Activated naive CD8-positive, alpha-beta T cell treated with anti-CD3 and anti-CD28 coated beads, Interleukin-2, amount 10 ng/mL, durations not matched to agents 7 days and 5 days (primary cell): ENCODE data around the gene ZNF593OS. TPM values are rescaled to one million over a fixed set of nuclear protein-coding genes. Genes with fewer than 3 reads are reported as not detected.

Experiments used
- ATAC-seq: fragments of 150-1000 bp; cut with Tn5 transposase; one replicate; pipeline ENCODE4 v1.10.0; 2021; ENCODE audit warnings: low read depth, moderate library complexity
- POLR2A ChIA-PET: fragments of 350-600 bp; sonication (Branson Sonifier 250); formaldehyde crosslinking; loops from one replicate; lab custom pipeline; 2021; ENCODE audit warnings: antibody characterized with exemption; lab: Charles Lee
- DNase-seq: peaks from one replicate; pipeline ENCODE4 v3.0.0; 2021
- H3K27ac Mint-ChIP-seq: one replicate; pipeline ENCODE4 v1.8.0; 2022; ENCODE audit warnings: mild to moderate bottlenecking, mixed read lengths
- H3K27me3 Mint-ChIP-seq: one replicate; pipeline ENCODE4 v1.8.0; 2022; ENCODE audit warnings: mild to moderate bottlenecking, moderate library complexity, mixed read lengths
- H3K36me3 Mint-ChIP-seq: one replicate; pipeline ENCODE4 v1.8.0; 2021; ENCODE audit warnings: mild to moderate bottlenecking, mixed read lengths
- H3K4me1 Mint-ChIP-seq: one replicate; pipeline ENCODE4 v1.8.0; 2021; ENCODE audit warnings: mixed read lengths
- H3K4me3 Mint-ChIP-seq: one replicate; pipeline ENCODE4 v1.8.0; 2022; ENCODE audit warnings: mild to moderate bottlenecking, moderate library complexity, mixed read lengths
- H3K9me3 Mint-ChIP-seq: one replicate; pipeline ENCODE4 v1.8.0; 2021; ENCODE audit warnings: mixed read lengths
- total RNA-seq, 2 experiments: library from RNA; stranded (reverse); gene quantifications; one replicate each; pipeline ENCODE4 v1.2.3, GENCODE V29; 2021

The ZNF593OS gene
- total RNA-seq, 2 experiments from 2014 or later = not detected

- peak overlapping the region; percentile 25 for H3K4me3 Mint-ChIP-seq
- ATAC-seq = no peak
- POLR2A ChIA-PET = no interaction called here
- H3K27me3 Mint-ChIP-seq = peaks cover 58% of the 10 kb centered on the region
- H3K9me3 Mint-ChIP-seq = no peaks in the 10 kb centered on the region
- no peak overlapping the region for H3K27ac Mint-ChIP-seq
- H3K36me3 Mint-ChIP-seq = no peaks in the 10 kb centered on the region
- H3K4me1 Mint-ChIP-seq = peaks cover 14% of the 10 kb centered on the region
- no peak for DNase-seq
Measured at GRCh38 chr1:26160527-26161414, 10.9 kb downstream of the ZNF593OS start.

DNA sequence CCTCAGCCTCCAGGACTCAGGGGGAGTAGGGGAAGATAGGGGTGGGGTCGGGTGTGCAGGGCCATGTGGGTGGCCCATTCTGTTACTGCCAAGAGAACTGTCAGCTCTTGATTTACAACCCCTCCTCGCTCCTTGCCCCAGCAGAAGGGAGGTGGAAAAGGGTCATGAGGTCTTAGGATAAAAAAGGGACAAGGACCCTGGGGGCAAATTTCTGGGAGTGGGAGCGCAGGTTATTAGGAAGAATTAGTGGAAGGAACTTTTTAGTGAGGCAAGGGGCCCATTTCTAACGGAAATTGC lies 11.9 kb downstream of the ZNF593OS start:
- Mint-ChIP-seq H3K4me1 (peaks cover 11% of the 10 kb centered on the region), H3K27ac (no peak overlapping the region), H3K27me3 (peaks cover 57% of the 10 kb centered on the region), H3K36me3 (no peaks in the 10 kb centered on the region), H3K9me3 (no peaks in the 10 kb centered on the region), H3K4me3 (no peak overlapping the region)
- no peak for ATAC-seq
- no peak for DNase-seq
- POLR2A ChIA-PET = interaction anchor here (0.6 kb wide), 1 partner anchor 39 kb away, joined by 4 read pairs; no protein-coding TSS in a partner anchor

DNA sequence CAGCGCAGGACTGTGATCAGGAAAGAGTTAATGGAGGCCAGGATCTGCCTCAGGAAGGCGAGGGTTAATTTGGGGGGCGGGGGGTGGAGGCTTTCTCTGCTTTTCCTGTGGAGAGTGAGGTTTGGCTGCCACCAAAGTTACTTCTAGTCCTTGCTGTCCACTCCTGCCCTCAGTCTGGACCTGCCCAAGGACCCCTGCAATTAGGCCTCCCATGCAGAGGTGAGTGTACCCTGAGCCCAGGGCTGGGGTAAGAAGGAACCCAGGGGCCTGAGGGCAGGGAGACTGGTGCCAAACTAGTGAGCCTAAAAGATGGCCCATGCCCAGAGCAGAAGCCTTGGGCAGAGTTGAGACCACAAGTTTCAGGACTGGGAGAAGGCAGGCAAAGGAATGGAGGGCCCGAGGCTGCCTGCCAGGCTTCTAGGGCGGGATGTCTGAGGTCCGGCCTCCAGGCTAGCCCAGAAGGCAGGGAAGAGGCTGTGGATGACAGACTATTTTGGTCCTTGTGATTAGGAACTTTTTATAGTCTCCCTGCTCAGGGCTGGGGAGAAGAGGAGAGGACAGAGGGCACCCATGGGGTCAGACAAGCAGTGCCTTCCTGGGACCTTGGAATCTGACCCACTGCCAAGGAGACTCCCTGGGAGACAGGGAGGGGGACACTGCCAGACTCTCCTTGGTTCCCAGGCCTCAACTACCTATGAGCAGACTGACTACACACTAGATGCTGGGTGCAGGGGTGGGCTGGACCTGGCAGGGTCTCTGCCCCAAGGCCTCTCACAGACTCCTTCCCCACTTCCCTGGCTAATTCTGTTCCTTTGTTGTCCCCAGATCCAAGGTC lies 12.5 kb downstream of the ZNF593OS start, which contains the start of gene FAM110D:
Gene FAM110D (plus strand): TSS at position 172 of the 835 bp plus-strand sequence. CDS start 2,213 bp downstream, outside the sequence.
- Mint-ChIP-seq H3K27ac (no peak within 1 kb of the TSS), H3K36me3 (no peaks in the 10 kb centered on the region), H3K4me1 (peaks cover 11% of the 10 kb centered on the region), H3K9me3 (no peaks in the 10 kb centered on the region), H3K4me3 (no peak within 1 kb of the TSS), H3K27me3 (peaks cover 56% of the 10 kb centered on the region)
- ATAC-seq = no peak
- no peak for DNase-seq
- POLR2A ChIA-PET = interaction anchor here (0.6 kb wide), 1 partner anchor 38 kb away, joined by 4 read pairs; no protein-coding TSS in a partner anchor

DNA sequence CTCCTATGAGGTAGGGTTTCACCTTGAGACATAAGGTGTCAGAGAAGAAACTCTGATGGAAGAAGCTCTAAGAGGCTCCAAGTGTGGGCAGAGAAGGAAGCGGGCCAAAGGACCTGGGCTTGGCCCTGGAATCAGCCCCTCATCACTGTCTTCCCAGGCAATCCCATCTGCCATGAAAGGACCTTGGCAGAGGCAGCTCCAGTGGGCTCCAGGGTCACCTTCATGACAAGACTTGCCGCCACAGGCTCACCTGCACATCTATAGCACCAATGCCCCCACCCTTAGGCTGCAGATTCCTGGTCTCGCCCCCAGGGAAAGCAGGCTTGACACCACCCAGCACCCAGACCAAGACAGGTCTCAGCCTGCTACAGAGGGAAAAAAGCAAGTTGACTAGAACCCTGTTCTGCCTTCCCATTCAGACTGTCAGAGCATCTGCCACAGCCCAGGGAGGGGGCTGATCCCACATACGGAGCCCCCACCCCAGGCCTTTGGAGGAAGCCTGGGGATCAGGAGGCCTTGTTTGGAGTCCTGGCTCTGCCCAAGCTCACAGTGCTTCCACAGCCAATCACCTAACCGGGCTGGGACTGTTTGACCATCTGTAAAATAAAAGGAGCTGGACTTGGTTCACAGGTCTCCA lies 13.2 kb downstream of the ZNF593OS start:
- DNase-seq = no peak
- Mint-ChIP-seq H3K27me3 (peaks cover 55% of the 10 kb centered on the region), H3K9me3 (no peaks in the 10 kb centered on the region), H3K36me3 (no peaks in the 10 kb centered on the region), H3K4me3 (no peak overlapping the region), H3K27ac (no peak overlapping the region), H3K4me1 (peaks cover 9% of the 10 kb centered on the region)
- POLR2A ChIA-PET = no interaction called here
- no peak for ATAC-seq

GRCh38 chr1:26156285-26157038 lies 15.2 kb downstream of the ZNF593OS start:
- peaks cover 53% of the 10 kb centered on the region for H3K27me3 Mint-ChIP-seq
- no peak overlapping the region for H3K27ac Mint-ChIP-seq
- H3K4me3 Mint-ChIP-seq = no peak overlapping the region
- peak; percentile 30 for ATAC-seq
- H3K36me3 Mint-ChIP-seq = no peaks in the 10 kb centered on the region
- no peaks in the 10 kb centered on the region for H3K9me3 Mint-ChIP-seq
- POLR2A ChIA-PET = no interaction called here
- no peak for DNase-seq
- peaks cover 6% of the 10 kb centered on the region for H3K4me1 Mint-ChIP-seq

- Mint-ChIP-seq H3K27me3 (peaks cover 51% of the 10 kb centered on the region), H3K4me1 (peaks cover 6% of the 10 kb centered on the region), H3K27ac (no peak overlapping the region), H3K36me3 (no peaks in the 10 kb centered on the region), H3K9me3 (no peaks in the 10 kb centered on the region), H3K4me3 (no peak overlapping the region)
- ATAC-seq = no peak
- no peak for DNase-seq
- POLR2A ChIA-PET = interaction anchor here (0.6 kb wide), 1 partner anchor 93 kb away, joined by 3 read pairs; no protein-coding TSS in a partner anchor
Measured at GRCh38 chr1:26155370-26156284, 16.0 kb downstream of the ZNF593OS start.

DNA sequence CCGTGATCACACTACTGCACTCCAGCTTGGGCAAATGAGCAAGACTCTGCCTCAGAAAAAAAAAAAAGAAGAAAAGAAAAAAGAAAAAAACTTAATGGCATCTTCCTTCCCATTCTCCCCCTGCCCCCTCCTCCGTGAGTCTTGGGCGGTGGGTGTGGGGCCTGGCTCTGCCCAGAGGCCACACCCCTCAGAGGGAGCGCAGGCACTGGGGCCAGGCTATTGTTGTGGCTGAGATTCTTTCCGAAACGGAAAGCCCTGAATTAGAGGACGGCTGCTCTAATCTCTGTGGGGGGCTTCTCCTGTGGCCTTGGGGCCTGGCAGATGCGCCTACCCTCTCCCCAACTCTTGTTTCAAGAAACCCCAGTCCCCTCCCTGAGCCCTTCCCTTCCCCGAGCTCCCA lies 16.9 kb downstream of the ZNF593OS start:
- ATAC-seq (no peak), DNase-seq (no peak)
- Mint-ChIP-seq H3K36me3 (no peaks in the 10 kb centered on the region), H3K4me3 (no peak overlapping the region), H3K4me1 (peaks cover 6% of the 10 kb centered on the region), H3K9me3 (no peaks in the 10 kb centered on the region), H3K27ac (no peak overlapping the region), H3K27me3 (peaks cover 51% of the 10 kb centered on the region)
- POLR2A ChIA-PET = no interaction called here

GRCh38 chr1:26153966-26154532 lies 17.6 kb downstream of the ZNF593OS start:
- ATAC-seq = no peak
- H3K36me3 Mint-ChIP-seq = no peaks in the 10 kb centered on the region
- POLR2A ChIA-PET = no interaction called here
- H3K4me3 Mint-ChIP-seq = no peak overlapping the region
- peaks cover 48% of the 10 kb centered on the region for H3K27me3 Mint-ChIP-seq
- DNase-seq = no peak
- peaks cover 6% of the 10 kb centered on the region for H3K4me1 Mint-ChIP-seq
- H3K9me3 Mint-ChIP-seq = no peaks in the 10 kb centered on the region
- no peak overlapping the region for H3K27ac Mint-ChIP-seq

DNA sequence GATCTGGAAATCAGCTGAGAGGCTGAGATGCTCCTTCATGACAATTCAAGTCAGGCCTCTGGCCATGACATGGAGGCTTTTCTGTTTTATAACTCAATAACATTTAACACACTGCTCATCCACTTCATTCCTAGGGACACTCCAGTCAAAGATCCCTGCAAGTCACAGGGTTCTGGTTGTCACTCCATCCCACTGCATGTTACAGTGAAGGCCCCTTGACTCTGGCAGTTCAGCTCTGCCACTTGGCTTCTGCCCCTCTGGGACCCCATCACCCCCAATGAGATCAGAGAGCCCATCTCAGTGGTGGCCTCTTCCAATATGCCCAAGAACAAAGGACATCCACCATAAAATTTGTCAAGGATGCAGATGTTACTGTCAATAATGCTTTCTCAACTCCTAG lies 22.7 kb downstream of the ZNF593OS start:
- Mint-ChIP-seq H3K36me3 (no peaks in the 10 kb centered on the region), H3K27me3 (peaks cover 29% of the 10 kb centered on the region), H3K4me1 (peaks cover 5% of the 10 kb centered on the region), H3K27ac (no peak overlapping the region), H3K4me3 (no peak overlapping the region), H3K9me3 (no peaks in the 10 kb centered on the region)
- POLR2A ChIA-PET = no interaction called here
- no peak for ATAC-seq
- DNase-seq = no peak

GRCh38 chr1:26145960-26146294 lies 25.7 kb downstream of the ZNF593OS start:
- DNase-seq (no peak), ATAC-seq (no peak)
- no peak overlapping the region for H3K27ac Mint-ChIP-seq
- peaks cover 19% of the 10 kb centered on the region for H3K27me3 Mint-ChIP-seq
- H3K4me1 Mint-ChIP-seq = peaks cover 5% of the 10 kb centered on the region
- H3K36me3 Mint-ChIP-seq = no peaks in the 10 kb centered on the region
- H3K4me3 Mint-ChIP-seq = no peak overlapping the region
- POLR2A ChIA-PET = interaction anchor here (0.8 to 3.1 kb wide), 3 partner anchors 26 to 42 kb away, joined by 3 to 15 read pairs (median 4); no protein-coding TSS in a partner anchor
- H3K9me3 Mint-ChIP-seq = no peaks in the 10 kb centered on the region

GRCh38 chr1:26145041-26145959 lies 26.3 kb downstream of the ZNF593OS start:
- Mint-ChIP-seq H3K36me3 (no peaks in the 10 kb centered on the region), H3K27ac (no peak overlapping the region), H3K4me1 (peaks cover 5% of the 10 kb centered on the region), H3K9me3 (no peaks in the 10 kb centered on the region), H3K27me3 (peaks cover 19% of the 10 kb centered on the region), H3K4me3 (no peak overlapping the region)
- POLR2A ChIA-PET = interaction anchor here (0.8 to 3.1 kb wide), 9 partner anchors 18 to 90 kb away, joined by 3 to 15 read pairs (median 4); partner anchors contain the start of gene PDIK1L
- DNase-seq = peak; percentile 68
- ATAC-seq = peak; percentile 79
